Right ventricle myocardium inferior (tissue), 1 donor: ENCODE data around the gene FILIP1L. TPM values are rescaled to one million over a fixed set of nuclear protein-coding genes. Genes with fewer than 3 reads are reported as not detected.
A peak's percentile ranks its signal among the peaks of the same experiment; 100 is the strongest.

ENCODE experiments used
- ATAC-seq: fragments of 200-7000 bp; cut with Tn5 transposase; one replicate; pipeline ENCODE4 v1.9.1; 2020; ENCODE audit warnings: mild to moderate bottlenecking, moderate library complexity
- DNase-seq: peaks from one replicate; pipeline ENCODE4 v3.0.0; 2021; ENCODE audit errors: missing footprints
- intact Hi-C: fragments of 100-400 bp; cut with DNase I; formaldehyde crosslinking; loops from one replicate; pipeline ENCODE4 v1.11.0; 2022
- long read RNA-seq: library from polyadenylated mRNA; unstranded; transcript quantifications from one replicate; pipeline ENCODE4 v2.0.0, GENCODE V29; 2021
- total RNA-seq: library from RNA; stranded (reverse); fragmentation: NEBNext Ultra II Directional; extraction: Animal tissue kit (Norgen Biotek cat#: 25700); gene quantifications from one replicate; pipeline ENCODE4 v1.2.1, GENCODE V29; 2021
- donor health status: DM: no; HTN: yes; CAD: no; lungs with severe emphysema.

The FILIP1L gene
- total RNA-seq = 41.3 TPM
- long read RNA-seq, full-length matches to known transcripts = 21 of 24 reads
- long read RNA-seq, partial matches to known transcripts = 0 of 24 reads
- long read RNA-seq, other reads (novel, unspliced or antisense) = 3 of 24 reads

GRCh38 chr3:100114413-100115030, at the start of gene FILIP1L:
Gene FILIP1L, minus strand, starts transcription at chr3:100114501.
- intact Hi-C loops = no loop called here
- ATAC-seq (peak; percentile 81), DNase-seq (no peak)

GRCh38 chr3:100163787-100164186, 49.5 kb upstream of the FILIP1L start:
- intact Hi-C loops = loop anchor here (5.0 kb wide), 1 partner anchor 94 kb away; no protein-coding TSS in a partner anchor

GRCh38 chr3:100160521-100160920, 46.2 kb upstream of the FILIP1L start:
- ATAC-seq (no peak), DNase-seq (no peak)
- intact Hi-C loops = loop anchor here (5.0 kb wide), 1 partner anchor 97 kb away; no protein-coding TSS in a partner anchor

More at GRCh38 chr3:100163787-100164186, 49.5 kb upstream of the FILIP1L start:
- DNase-seq (no peak), ATAC-seq (peak; percentile 74)

- no peak for DNase-seq
- intact Hi-C loops = loop anchor here (5.0 kb wide), 1 partner anchor 98 kb away; no protein-coding TSS in a partner anchor
- ATAC-seq = no peak
Observed at GRCh38 chr3:100159331-100160153, 45.2 kb upstream of the FILIP1L start.

GRCh38 chr3:100158918-100159330, 44.6 kb upstream of the FILIP1L start:
- no peak for DNase-seq
- intact Hi-C loops = no loop called here
- ATAC-seq = peak; percentile 85

- no peak for DNase-seq
- ATAC-seq = peak; percentile 46
- intact Hi-C loops = no loop called here
Observed at GRCh38 chr3:100157685-100158084, 43.4 kb upstream of the FILIP1L start.

- DNase-seq (no peak), ATAC-seq (no peak)
- intact Hi-C loops = no loop called here
Observed at GRCh38 chr3:100155590-100155989, 41.3 kb upstream of the FILIP1L start.

- no peak for ATAC-seq
- intact Hi-C loops = no loop called here
- DNase-seq = no peak
Observed at GRCh38 chr3:100155128-100155527, 40.8 kb upstream of the FILIP1L start.

GRCh38 chr3:100154171-100154570, 39.9 kb upstream of the FILIP1L start:
- DNase-seq (no peak), ATAC-seq (no peak)
- intact Hi-C loops = no loop called here

GRCh38 chr3:100151024-100151707, 36.9 kb upstream of the FILIP1L start:
- DNase-seq = no peak
- peak; percentile 62 for ATAC-seq
- intact Hi-C loops = no loop called here

- no peak for DNase-seq
- intact Hi-C loops = no loop called here
- peak; percentile 88 for ATAC-seq
Observed at GRCh38 chr3:100150473-100150872, 36.2 kb upstream of the FILIP1L start.

- ATAC-seq (peak; percentile 41), DNase-seq (no peak)
- intact Hi-C loops = no loop called here
Observed at GRCh38 chr3:100149713-100150415, 35.6 kb upstream of the FILIP1L start.

- intact Hi-C loops = no loop called here
- DNase-seq = no peak
- ATAC-seq = no peak
Observed at GRCh38 chr3:100149130-100149529, 34.8 kb upstream of the FILIP1L start.

GRCh38 chr3:100144255-100144866, 30.1 kb upstream of the FILIP1L start:
- no peak for ATAC-seq
- intact Hi-C loops = no loop called here
- DNase-seq = no peak

GRCh38 chr3:100141586-100141985, 27.3 kb upstream of the FILIP1L start:
- ATAC-seq (no peak), DNase-seq (no peak)
- intact Hi-C loops = no loop called here

- DNase-seq = no peak
- intact Hi-C loops = no loop called here
- no peak for ATAC-seq
Observed at GRCh38 chr3:100140976-100141375, 26.7 kb upstream of the FILIP1L start.

GRCh38 chr3:100136921-100137320, 22.6 kb upstream of the FILIP1L start:
- ATAC-seq (peak; percentile 96), DNase-seq (no peak)
- intact Hi-C loops = no loop called here

- intact Hi-C loops = no loop called here
- no peak for DNase-seq
- no peak for ATAC-seq
Observed at GRCh38 chr3:100131241-100131640, 16.9 kb upstream of the FILIP1L start.
